Neural cell (in vitro differentiated cells): ENCODE measurements around the gene SEPTIN5.

Experiments used
- CTCF ChIP-seq: fragments of 450-650 bp; IDR thresholded peaks from 2 replicates; pipeline ENCODE4 v1.5.1; 2014; ENCODE audit warnings: antibody characterized with exemption, mild to moderate bottlenecking, moderate library complexity; ENCODE audit not compliant: poor library complexity, severe bottlenecking
- EZH2 ChIP-seq: fragments of 200-600, 300-800 bp; shearing (Covaris generic), sonication (generic); IDR thresholded peaks from 2 replicates; pipeline ENCODE4 v1.6.1; 2014; ENCODE audit warnings: antibody characterized with exemption, low read length, borderline replicate concordance, mild to moderate bottlenecking; ENCODE audit not compliant: insufficient read depth, poor library complexity, severe bottlenecking
- MXI1 ChIP-seq: fragments of 450-650 bp; conservative IDR thresholded peaks from 2 replicates; pipeline ENCODE4 v1.6.1; 2014; ENCODE audit warnings: antibody characterized with exemption, mild to moderate bottlenecking; ENCODE audit not compliant: poor library complexity, severe bottlenecking
- POLR2AphosphoS5 ChIP-seq: IDR thresholded peaks from 2 replicates; pipeline ENCODE4 v1.6.1; 2012
- RAD21 ChIP-seq: fragments of 450-650 bp; conservative IDR thresholded peaks from 2 replicates; pipeline ENCODE4 v1.6.1; 2014; ENCODE audit warnings: antibody characterized with exemption, mild to moderate bottlenecking, moderate library complexity
- REST ChIP-seq: IDR thresholded peaks from 2 replicates; pipeline ENCODE4 v1.6.1; 2012; ENCODE audit warnings: borderline replicate concordance
- SMC3 ChIP-seq: fragments of 450-650 bp; conservative IDR thresholded peaks from 2 replicates; pipeline ENCODE4 v1.6.1; 2014; ENCODE audit warnings: antibody characterized with exemption, mild to moderate bottlenecking, moderate library complexity; ENCODE audit not compliant: poor library complexity
- TAF1 ChIP-seq: IDR thresholded peaks from 2 replicates; pipeline ENCODE4 v1.6.1; 2012; ENCODE audit warnings: low read depth

GRCh38 chr22:19755145-19755710, 40.9 kb downstream of the SEPTIN5 start:
- TF ChIP-seq CTCF, result no peak
- no peak for TF ChIP-seq POLR2AphosphoS5
- TF ChIP-seq TAF1, result no peak
- TF ChIP-seq EZH2, result no peak
- TF ChIP-seq REST, result no peak
- no peak for TF ChIP-seq MXI1
- no peak for TF ChIP-seq RAD21
- no peak for TF ChIP-seq SMC3
